IMR-90 (cell line): ENCODE results near the gene PLOD3. TPM values are rescaled to one million over a fixed set of nuclear protein-coding genes. Genes with fewer than 3 reads are reported as not detected.

Source experiments
- ATAC-seq: fragments of 200-7000 bp; cut with Tn5 transposase; 2 replicates; pipeline ENCODE4 v1.9.1; 2020; ENCODE audit warnings: low read depth, mild to moderate bottlenecking, moderate library complexity
- BruUV-seq: library from RNA; stranded (reverse); fragments of 400-500 nt; replicated peaks from 2 replicates; lab custom pipeline; 2021; lab: Mats Ljungman, UMichigan
- CTCF ChIA-PET: fragments of 300-600 bp; formaldehyde crosslinking; extraction: SDS; loops from one replicate; lab custom pipeline; 2021; ENCODE audit warnings: antibody characterized with exemption; lab: Yijun Ruan, JAX
- POLR2A ChIA-PET: fragments of 300-600 bp; sonication (Branson Sonifier 250); formaldehyde crosslinking; loops from one replicate; lab custom pipeline; 2022; ENCODE audit warnings: antibody characterized with exemption; ENCODE audit not compliant: unreplicated experiment; lab: Charles Lee
- DNase-seq: peaks from one replicate; pipeline ENCODE4 v3.0.0; 2013
- H2AFZ ChIP-seq: replicated peaks from 2 replicates; pipeline ENCODE3; 2013; ENCODE audit warnings: low read length, mild to moderate bottlenecking; ENCODE audit not compliant: poor library complexity
- H2AK5ac ChIP-seq: 2 replicates; pipeline ENCODE4 v1.6.1; 2013; ENCODE audit warnings: low read depth, low read length, inconsistent platforms
- H2AK9ac ChIP-seq: replicated peaks from 2 replicates; pipeline ENCODE3; 2013; ENCODE audit warnings: mild to moderate bottlenecking, low read depth, low read length, moderate library complexity; ENCODE audit not compliant: poor library complexity
- H2BK120ac ChIP-seq: 2 replicates; pipeline ENCODE4 v1.6.1; 2013; ENCODE audit warnings: low read depth, low read length, inconsistent platforms
- H2BK15ac ChIP-seq: 3 replicates; pipeline ENCODE4 v1.6.1; 2013; ENCODE audit warnings: low read depth, low read length, inconsistent platforms
- H2BK20ac ChIP-seq: 2 replicates; pipeline ENCODE4 v1.6.1; 2013; ENCODE audit warnings: low read depth, mild to moderate bottlenecking, inconsistent platforms, low read length, moderate library complexity
- H2BK5ac ChIP-seq: 2 replicates; pipeline ENCODE4 v1.6.1; 2013; ENCODE audit warnings: mild to moderate bottlenecking, low read depth, low read length, inconsistent platforms; ENCODE audit not compliant: poor library complexity, severe bottlenecking
- H3K14ac ChIP-seq: replicated peaks from 2 replicates; pipeline ENCODE4 v1.6.1; 2013; ENCODE audit warnings: low read depth, low read length, inconsistent platforms
- H3K18ac ChIP-seq: 2 replicates; pipeline ENCODE4 v1.6.1; 2013; ENCODE audit warnings: low read depth, low read length, control low read depth
- H3K23ac ChIP-seq: 2 replicates; pipeline ENCODE4 v1.6.1; 2013; ENCODE audit warnings: low read depth, low read length, inconsistent platforms
- H3K27ac ChIP-seq: 2 replicates; pipeline ENCODE4 v1.5.1; 2013; ENCODE audit warnings: mild to moderate bottlenecking, control low read depth, low read length; ENCODE audit not compliant: insufficient read depth
- H3K27me3 ChIP-seq: 2 replicates; pipeline ENCODE4 v1.6.1; 2013; ENCODE audit warnings: low read length; ENCODE audit not compliant: control insufficient read depth, insufficient read depth
- H3K36me3 ChIP-seq: 2 replicates; pipeline ENCODE4 v1.6.1; 2013; ENCODE audit warnings: low read length, mixed read lengths; ENCODE audit not compliant: control insufficient read depth, insufficient read depth
- H3K4ac ChIP-seq: 2 replicates; pipeline ENCODE4 v1.6.1; 2013; ENCODE audit warnings: low read depth, low read length, inconsistent platforms
- H3K4me1 ChIP-seq: 2 replicates; pipeline ENCODE4 v1.6.1; 2013; ENCODE audit warnings: low read length, mixed read lengths; ENCODE audit not compliant: control insufficient read depth, insufficient read depth
- H3K4me2 ChIP-seq: 2 replicates; pipeline ENCODE4 v1.6.1; 2013; ENCODE audit warnings: low read depth, mild to moderate bottlenecking, control low read depth, low read length, moderate library complexity
- H3K4me3 ChIP-seq: 2 replicates; pipeline ENCODE4 v1.5.1; 2013; ENCODE audit warnings: low read depth, mild to moderate bottlenecking, control low read depth, low read length, moderate library complexity; ENCODE audit not compliant: insufficient read depth
- H3K56ac ChIP-seq: 2 replicates; pipeline ENCODE4 v1.6.1; 2013; ENCODE audit warnings: low read length, inconsistent platforms; ENCODE audit not compliant: insufficient read depth; ENCODE audit errors: extremely low read depth
- H3K79me1 ChIP-seq, 2 experiments: 2 replicates each; pipeline ENCODE4 v1.6.1; 2013; ENCODE audit warnings: low read length in 2 of 2, inconsistent platforms in 1 of 2, low read depth in 1 of 2
- H3K9ac ChIP-seq: 2 replicates; pipeline ENCODE4 v1.6.1; 2013; ENCODE audit warnings: low read depth, low read length, control low read depth
- H3K9me1 ChIP-seq: 2 replicates; pipeline ENCODE4 v1.6.1; 2013; ENCODE audit warnings: low read length, inconsistent platforms; ENCODE audit not compliant: insufficient read depth
- H3K9me3 ChIP-seq: 2 replicates; pipeline ENCODE4 v1.6.1; 2013; ENCODE audit warnings: low read length; ENCODE audit not compliant: control insufficient read depth, insufficient read depth
- H4K20me1 ChIP-seq: 2 replicates; pipeline ENCODE4 v1.6.1; 2013; ENCODE audit warnings: low read length, inconsistent platforms; ENCODE audit not compliant: insufficient read depth
- H4K5ac ChIP-seq: 2 replicates; pipeline ENCODE4 v1.6.1; 2013; ENCODE audit warnings: mild to moderate bottlenecking, low read depth, low read length, control low read depth
- H4K8ac ChIP-seq, 2 experiments: 2 replicates each; pipeline ENCODE4 v1.6.1; 2013; ENCODE audit warnings: low read depth in 2 of 2, low read length in 2 of 2, control low read depth in 1 of 2, inconsistent platforms in 1 of 2
- H4K91ac ChIP-seq: 2 replicates; pipeline ENCODE4 v1.6.1; 2013; ENCODE audit warnings: low read depth, low read length, inconsistent platforms; ENCODE audit not compliant: insufficient read depth
- CTCF ChIP-seq: conservative IDR thresholded peaks from 2 replicates; pipeline ENCODE4 v1.5.1; 2012; ENCODE audit warnings: mild to moderate bottlenecking, low read depth, low read length, improper control_type of control experiment
- whole genome bisulfite sequencing, 2 experiments: methylation state at CpG; one replicate each; pipeline versions ENCODE4 v1.1.5 to v1.1.7; 2013; ENCODE audit warnings: missing lambda C conversion rate in 2 of 2; ENCODE audit not compliant: insufficient read length in 1 of 2; ENCODE audit errors: extremely low coverage in 2 of 2; 5-methylcytosine and 5-hydroxymethylcytosine counted together
- dilution Hi-C: fragments of 300-500 bp; cut with HindIII; formaldehyde crosslinking; loops from one replicate; pipeline ENCODE4 v1.14.3; 2018; ENCODE audit warnings: low sequenced_read_pairs; ENCODE audit not compliant: unreplicated experiment
- in situ Hi-C: fragments of 300-500 bp; cut with MboI; formaldehyde crosslinking; loops from 3 replicates; pipeline ENCODE4 v1.14.3; 2019; ENCODE audit warnings: low sequenced_read_pairs, inconsistent platforms, mixed read lengths
- intact Hi-C: fragments of 100-400 bp; cut with micrococcal nuclease; formaldehyde crosslinking; loops from 2 replicates; pipeline ENCODE4 v1.10.0; 2022
- polyA plus RNA-seq, 3 experiments: library from polyadenylated mRNA; depleted of rRNA; stranded (reverse); fragments of >200 nt; gene quantifications; 2 replicates each; pipeline ENCODE4 v1.2.3, GENCODE V29; 2012; ENCODE audit warnings: low replicate concordance in 1 of 3
- total RNA-seq: library from RNA; depleted of rRNA; stranded (reverse); fragments of >200 nt; gene quantifications from 2 replicates; pipeline ENCODE4 v1.2.3, GENCODE V29; 2012

The PLOD3 gene
- total and polyA plus RNA-seq, 2 of the 4 experiments (the other 2 are of a cell fraction), result 21.7 to 159 TPM

DNA sequence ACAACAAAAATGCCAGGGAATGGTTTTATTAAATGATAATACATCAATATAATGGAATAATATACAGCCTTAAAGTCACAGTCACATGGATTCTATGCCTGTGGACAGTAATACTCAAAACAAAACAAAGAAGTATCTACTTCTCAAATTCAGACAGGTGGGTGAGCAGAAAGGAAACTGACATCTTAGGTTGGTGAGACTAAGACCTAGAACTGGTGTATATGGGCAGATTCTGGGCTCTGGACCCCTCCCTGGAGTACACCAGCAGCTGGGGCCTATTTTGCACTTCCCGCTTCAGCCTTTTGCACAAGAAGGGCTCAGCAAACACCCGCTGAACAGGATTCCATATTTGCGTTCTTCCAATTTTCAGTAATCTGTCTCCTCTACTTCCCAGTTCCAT is 32.9 kb upstream of the PLOD3 start:
- no peak overlapping the region for H2BK5ac ChIP-seq
- WGBS, 2 experiments, result 100% methylated on average over 1 of the region's 3 CpGs; no CpG with 5 or more reads in 1 of the 2 experiments
- no peak for DNase-seq

More for the DNA sequence above, 32.9 kb upstream of the PLOD3 start:
- in situ Hi-C loops, result no loop called here
- Histone ChIP-seq H3K56ac (no peak overlapping the region), H4K20me1 (peaks cover 6% of the 10 kb centered on the region; the same call in 1 of the 2 replicates), H3K4me2 (no peak overlapping the region), H3K9ac (no peak overlapping the region), H2BK15ac (no peak overlapping the region), H2BK20ac (no peak overlapping the region), H3K36me3 (peaks cover 5% of the 10 kb centered on the region), H3K4ac (no peak overlapping the region), H3K14ac (no peak overlapping the region), H3K27me3 (peaks cover 5% of the 10 kb centered on the region; the same call in 1 of the 2 replicates), H2AK9ac (no peak overlapping the region), H3K79me1 (peaks cover 18 to 36% of the 10 kb centered on the region in 2 experiments), H4K91ac (no peak overlapping the region), H3K27ac (no peak overlapping the region), H3K9me1 (peaks cover 3% of the 10 kb centered on the region; the same call in 1 of the 2 replicates), H3K4me3 (no peak overlapping the region), H3K18ac (no peak overlapping the region), H4K5ac (no peak overlapping the region), H3K9me3 (no peaks in the 10 kb centered on the region), H2AK5ac (no peak overlapping the region), H3K23ac (no peak overlapping the region), H4K8ac (no peak overlapping the region), H3K4me1 (peaks cover 5% of the 10 kb centered on the region; the same call in 1 of the 2 replicates), H2AFZ (no peak overlapping the region), H2BK120ac (no peak overlapping the region)
- ChIA-PET CTCF (no interaction called here), POLR2A (no interaction called here)
- intact Hi-C loops, result no loop called here
- BruUV-seq, result no TSS peak
- dilution Hi-C loops, result no loop called here
- no peak for TF ChIP-seq CTCF
- no peak for ATAC-seq
